ENCODE data around the gene ALDH1A2. TPM values are rescaled to one million over a fixed set of nuclear protein-coding genes. Genes with fewer than 3 reads are reported as not detected.

ALDH1A2 gene
- polyA plus RNA-seq, 1 donor from 2014 or later, result 0.24 TPM

- H3K27ac ChIP-seq (ENCODE audit: low read length), result no peak overlapping the region
- no peaks in the 10 kb centered on the region for H3K79me2 ChIP-seq (replicated peaks; ENCODE audit: insufficient read depth, low read length)
- no peak overlapping the region for H3K4me2 ChIP-seq (ENCODE audit: low read length)
- no peaks in the 10 kb centered on the region for H3K9me3 ChIP-seq (ENCODE audit: low read length)
- H3K36me3 ChIP-seq (ENCODE audit: insufficient read depth, low read length), result no peaks in the 10 kb centered on the region
- no peaks in the 10 kb centered on the region for H3K9me2 ChIP-seq (ENCODE audit: insufficient read depth, low read length)
- no peaks in the 10 kb centered on the region for H3F3A ChIP-seq (ENCODE audit: insufficient read depth, low read length, poor library complexity, severe bottlenecking)
- no peak overlapping the region for H3K9ac ChIP-seq (ENCODE audit: low read length)
- no peak for TF ChIP-seq POLR2AphosphoS5 (IDR thresholded peaks at IDR 0.05)
- no peak for TF ChIP-seq TAF1 (IDR thresholded peaks at IDR 0.05; ENCODE audit: low read depth)
- no peak for TF ChIP-seq EZH2 (IDR thresholded peaks at IDR 0.05; ENCODE audit: borderline replicate concordance, insufficient read depth, low read length, poor library complexity, severe bottlenecking)
- TF ChIP-seq MXI1 (conservative IDR thresholded peaks at IDR 0.05; ENCODE audit: poor library complexity, severe bottlenecking), result no peak
- TF ChIP-seq, protein P1, sequence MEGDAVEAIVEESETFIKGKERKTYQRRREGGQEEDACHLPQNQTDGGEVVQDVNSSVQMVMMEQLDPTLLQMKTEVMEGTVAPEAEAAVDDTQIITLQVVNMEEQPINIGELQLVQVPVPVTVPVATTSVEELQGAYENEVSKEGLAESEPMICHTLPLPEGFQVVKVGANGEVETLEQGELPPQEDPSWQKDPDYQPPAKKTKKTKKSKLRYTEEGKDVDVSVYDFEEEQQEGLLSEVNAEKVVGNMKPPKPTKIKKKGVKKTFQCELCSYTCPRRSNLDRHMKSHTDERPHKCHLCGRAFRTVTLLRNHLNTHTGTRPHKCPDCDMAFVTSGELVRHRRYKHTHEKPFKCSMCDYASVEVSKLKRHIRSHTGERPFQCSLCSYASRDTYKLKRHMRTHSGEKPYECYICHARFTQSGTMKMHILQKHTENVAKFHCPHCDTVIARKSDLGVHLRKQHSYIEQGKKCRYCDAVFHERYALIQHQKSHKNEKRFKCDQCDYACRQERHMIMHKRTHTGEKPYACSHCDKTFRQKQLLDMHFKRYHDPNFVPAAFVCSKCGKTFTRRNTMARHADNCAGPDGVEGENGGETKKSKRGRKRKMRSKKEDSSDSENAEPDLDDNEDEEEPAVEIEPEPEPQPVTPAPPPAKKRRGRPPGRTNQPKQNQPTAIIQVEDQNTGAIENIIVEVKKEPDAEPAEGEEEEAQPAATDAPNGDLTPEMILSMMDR (IDR thresholded peaks at IDR 0.05; ENCODE audit: poor library complexity, severe bottlenecking), result no peak
- no peak for TF ChIP-seq RAD21 (conservative IDR thresholded peaks at IDR 0.05)
- no peak for TF ChIP-seq EP300 (conservative IDR thresholded peaks at IDR 0.05; ENCODE audit: poor library complexity, severe bottlenecking)
- no peak for TF ChIP-seq SMC3 (conservative IDR thresholded peaks at IDR 0.05; ENCODE audit: poor library complexity)
- TF ChIP-seq, protein P2, sequence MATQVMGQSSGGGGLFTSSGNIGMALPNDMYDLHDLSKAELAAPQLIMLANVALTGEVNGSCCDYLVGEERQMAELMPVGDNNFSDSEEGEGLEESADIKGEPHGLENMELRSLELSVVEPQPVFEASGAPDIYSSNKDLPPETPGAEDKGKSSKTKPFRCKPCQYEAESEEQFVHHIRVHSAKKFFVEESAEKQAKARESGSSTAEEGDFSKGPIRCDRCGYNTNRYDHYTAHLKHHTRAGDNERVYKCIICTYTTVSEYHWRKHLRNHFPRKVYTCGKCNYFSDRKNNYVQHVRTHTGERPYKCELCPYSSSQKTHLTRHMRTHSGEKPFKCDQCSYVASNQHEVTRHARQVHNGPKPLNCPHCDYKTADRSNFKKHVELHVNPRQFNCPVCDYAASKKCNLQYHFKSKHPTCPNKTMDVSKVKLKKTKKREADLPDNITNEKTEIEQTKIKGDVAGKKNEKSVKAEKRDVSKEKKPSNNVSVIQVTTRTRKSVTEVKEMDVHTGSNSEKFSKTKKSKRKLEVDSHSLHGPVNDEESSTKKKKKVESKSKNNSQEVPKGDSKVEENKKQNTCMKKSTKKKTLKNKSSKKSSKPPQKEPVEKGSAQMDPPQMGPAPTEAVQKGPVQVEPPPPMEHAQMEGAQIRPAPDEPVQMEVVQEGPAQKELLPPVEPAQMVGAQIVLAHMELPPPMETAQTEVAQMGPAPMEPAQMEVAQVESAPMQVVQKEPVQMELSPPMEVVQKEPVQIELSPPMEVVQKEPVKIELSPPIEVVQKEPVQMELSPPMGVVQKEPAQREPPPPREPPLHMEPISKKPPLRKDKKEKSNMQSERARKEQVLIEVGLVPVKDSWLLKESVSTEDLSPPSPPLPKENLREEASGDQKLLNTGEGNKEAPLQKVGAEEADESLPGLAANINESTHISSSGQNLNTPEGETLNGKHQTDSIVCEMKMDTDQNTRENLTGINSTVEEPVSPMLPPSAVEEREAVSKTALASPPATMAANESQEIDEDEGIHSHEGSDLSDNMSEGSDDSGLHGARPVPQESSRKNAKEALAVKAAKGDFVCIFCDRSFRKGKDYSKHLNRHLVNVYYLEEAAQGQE (IDR thresholded peaks at IDR 0.05; ENCODE audit: borderline replicate concordance), result no peak
- H4K20me1 ChIP-seq (ENCODE audit: insufficient read depth), result no peaks in the 10 kb centered on the region
- no peak overlapping the region for H2AFZ ChIP-seq (ENCODE audit: low read depth, low read length)
- no peak overlapping the region for H3K4me3 ChIP-seq (ENCODE audit: low read length)
- no peaks in the 10 kb centered on the region for H3K27me3 ChIP-seq (ENCODE audit: insufficient read depth, low read depth, low read length)
Observed at GRCh38 chr15:58087871-58088270, 22.4 kb upstream of the ALDH1A2 start.

- no peaks in the 10 kb centered on the region for H3K36me3 ChIP-seq (ENCODE audit: insufficient read depth, low read length)
- H3K4me2 ChIP-seq (ENCODE audit: low read length), result no peak overlapping the region
- no peaks in the 10 kb centered on the region for H3K79me2 ChIP-seq (replicated peaks; ENCODE audit: insufficient read depth, low read length)
- no peaks in the 10 kb centered on the region for H3K9me2 ChIP-seq (ENCODE audit: insufficient read depth, low read length)
- no peak for TF ChIP-seq RAD21 (conservative IDR thresholded peaks at IDR 0.05)
- no peak for TF ChIP-seq POLR2AphosphoS5 (IDR thresholded peaks at IDR 0.05)
- TF ChIP-seq MXI1 (conservative IDR thresholded peaks at IDR 0.05; ENCODE audit: poor library complexity, severe bottlenecking), result no peak
- TF ChIP-seq TAF1 (IDR thresholded peaks at IDR 0.05; ENCODE audit: low read depth), result no peak
- TF ChIP-seq SMC3 (conservative IDR thresholded peaks at IDR 0.05; ENCODE audit: poor library complexity), result no peak
- no peak for TF ChIP-seq EP300 (conservative IDR thresholded peaks at IDR 0.05; ENCODE audit: poor library complexity, severe bottlenecking)
- no peak for TF ChIP-seq EZH2 (IDR thresholded peaks at IDR 0.05; ENCODE audit: borderline replicate concordance, insufficient read depth, low read length, poor library complexity, severe bottlenecking)
- TF ChIP-seq, protein P1 (IDR thresholded peaks at IDR 0.05; ENCODE audit: poor library complexity, severe bottlenecking), result no peak
- TF ChIP-seq, protein P2 (IDR thresholded peaks at IDR 0.05; ENCODE audit: borderline replicate concordance), result no peak
- no peak overlapping the region for H3K27ac ChIP-seq (ENCODE audit: low read length)
- no peak overlapping the region for H3K9ac ChIP-seq (ENCODE audit: low read length)
- no peak overlapping the region for H2AFZ ChIP-seq (ENCODE audit: low read depth, low read length)
- no peaks in the 10 kb centered on the region for H3K9me3 ChIP-seq (ENCODE audit: low read length)
- no peaks in the 10 kb centered on the region for H3K27me3 ChIP-seq (ENCODE audit: insufficient read depth, low read depth, low read length)
- no peaks in the 10 kb centered on the region for H3F3A ChIP-seq (ENCODE audit: insufficient read depth, low read length, poor library complexity, severe bottlenecking)
- no peak overlapping the region for H3K4me3 ChIP-seq (ENCODE audit: low read length)
- no peaks in the 10 kb centered on the region for H4K20me1 ChIP-seq (ENCODE audit: insufficient read depth)
Observed at GRCh38 chr15:58086491-58086890, 21.0 kb upstream of the ALDH1A2 start.

Measured in neural cell (in vitro differentiated cells).